ENCODE results near the gene FAP.

The FAP gene

DNA sequence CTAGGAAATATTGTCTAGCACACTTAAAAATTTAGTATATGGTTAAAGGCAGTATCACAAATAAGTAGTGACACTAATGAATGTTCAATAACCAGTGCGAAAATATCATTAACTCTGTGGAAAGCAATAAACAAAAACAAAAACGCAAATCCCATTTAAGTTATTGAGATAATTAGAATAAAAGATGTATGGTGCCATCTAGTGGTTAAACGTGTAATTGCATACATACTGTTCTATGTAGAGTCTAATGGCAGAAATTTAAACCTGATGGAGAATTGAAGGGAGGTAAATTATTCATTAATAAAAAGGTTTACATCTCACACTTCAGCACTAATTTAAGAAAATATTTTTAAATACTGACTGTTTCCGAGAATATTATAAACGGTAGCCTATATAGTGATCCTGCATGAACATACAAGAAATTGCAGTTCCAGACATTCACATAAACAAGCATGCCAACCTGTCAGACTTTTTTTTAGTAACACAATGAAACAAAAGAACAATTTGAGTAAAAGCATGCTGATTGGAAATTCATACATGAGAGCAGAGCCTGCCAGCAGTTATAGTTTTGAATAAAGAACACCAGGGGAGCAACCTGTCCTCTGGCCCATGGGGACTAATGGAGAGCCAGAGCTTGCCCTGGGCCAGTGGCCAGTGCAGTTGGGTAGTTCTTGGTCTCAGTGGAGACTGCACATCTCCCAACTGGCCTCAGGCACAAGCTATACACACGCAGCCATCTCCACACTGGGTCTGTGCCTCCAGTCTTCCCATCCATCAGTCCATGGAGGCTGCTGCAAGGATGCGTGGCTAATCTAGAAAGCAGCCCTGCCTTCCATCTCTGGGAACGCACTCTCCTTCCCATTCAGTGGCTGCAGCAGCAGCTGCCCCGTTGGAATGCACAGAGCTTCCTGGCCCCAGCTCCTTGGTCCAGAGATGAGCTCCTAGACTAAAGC, 119.2 kb downstream of the FAP start:
- no peak for DNase-seq (ENCODE audit: low read depth)

Measured in GM04503 (cell line).